Hepatocyte (in vitro differentiated cells): ENCODE results near the gene IRF8.

Experiments used
- CTCF ChIP-seq: fragments of 200-600 bp; sonication (generic); IDR thresholded peaks from 2 replicates; pipeline ENCODE4 v1.5.1; 2016; ENCODE audit warnings: antibody characterized with exemption, mild to moderate bottlenecking; ENCODE audit not compliant: poor library complexity
- EZH2 ChIP-seq: fragments of 200-600 bp; sonication (generic); IDR thresholded peaks from 2 replicates; pipeline ENCODE4 v1.6.1; 2016; ENCODE audit warnings: antibody characterized with exemption, mild to moderate bottlenecking, borderline replicate concordance
- EZH2phosphoT487 ChIP-seq: fragments of 200-600 bp; sonication (generic); IDR thresholded peaks from one replicate; pipeline ENCODE4 v1.6.1; 2018; ENCODE audit warnings: antibody characterized with exemption, mild to moderate bottlenecking, low read depth, moderate library complexity; ENCODE audit not compliant: unreplicated experiment, severe bottlenecking

- TF ChIP-seq CTCF (no peak), EZH2phosphoT487 (no peak), EZH2 (no peak)
Measured at GRCh38 chr16:85947230-85948137, 48.5 kb downstream of the IRF8 start.
